Medulla oblongata (tissue), 1 donor: ENCODE data around the gene SLC39A7.

Source experiments
- DNase-seq: peaks from one replicate; pipeline ENCODE4 v3.0.0-alpha.2; 2015; ENCODE audit errors: extremely low spot score

The SLC39A7 gene

DNA sequence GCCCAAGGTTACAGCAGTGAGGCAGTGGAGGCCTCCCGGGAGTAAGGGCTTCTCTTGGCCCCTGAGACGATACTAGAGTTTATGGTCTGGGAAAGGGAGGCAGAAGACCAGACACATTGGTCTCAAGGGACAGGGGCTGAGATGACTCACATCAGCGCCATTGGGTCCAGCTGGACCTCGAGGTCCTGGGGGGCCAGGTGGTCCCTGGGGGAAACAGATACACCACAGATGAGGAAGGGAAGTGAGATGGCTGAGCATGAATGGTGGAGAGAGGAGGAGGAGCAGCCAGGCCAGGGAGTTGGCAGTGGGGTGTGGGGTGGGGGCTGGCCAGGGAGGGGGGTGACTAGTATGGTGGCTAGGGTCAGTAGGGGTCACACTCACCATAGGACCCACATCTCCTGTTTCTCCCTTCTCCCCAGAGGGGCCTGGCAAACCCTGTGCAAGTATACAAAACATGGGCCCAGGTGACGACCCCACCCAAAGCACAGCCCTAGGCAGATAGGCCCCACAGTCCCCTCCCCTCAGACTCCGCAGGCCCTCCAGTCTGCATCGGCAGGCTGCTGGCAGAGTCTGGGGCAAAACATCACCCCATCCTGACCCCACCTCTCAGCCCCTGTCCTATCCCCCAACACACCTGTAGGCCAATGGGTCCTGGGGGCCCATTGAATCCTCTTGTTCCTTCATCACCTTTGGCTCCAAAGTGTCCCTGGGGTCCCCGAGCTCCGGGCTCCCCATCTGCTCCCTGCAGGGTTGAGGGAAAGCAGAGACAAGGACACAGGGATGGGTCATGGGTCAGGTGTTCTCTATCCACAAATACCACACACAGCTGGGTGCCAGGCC is 30.3 kb upstream of the SLC39A7 start:
- no peak for DNase-seq

DNA sequence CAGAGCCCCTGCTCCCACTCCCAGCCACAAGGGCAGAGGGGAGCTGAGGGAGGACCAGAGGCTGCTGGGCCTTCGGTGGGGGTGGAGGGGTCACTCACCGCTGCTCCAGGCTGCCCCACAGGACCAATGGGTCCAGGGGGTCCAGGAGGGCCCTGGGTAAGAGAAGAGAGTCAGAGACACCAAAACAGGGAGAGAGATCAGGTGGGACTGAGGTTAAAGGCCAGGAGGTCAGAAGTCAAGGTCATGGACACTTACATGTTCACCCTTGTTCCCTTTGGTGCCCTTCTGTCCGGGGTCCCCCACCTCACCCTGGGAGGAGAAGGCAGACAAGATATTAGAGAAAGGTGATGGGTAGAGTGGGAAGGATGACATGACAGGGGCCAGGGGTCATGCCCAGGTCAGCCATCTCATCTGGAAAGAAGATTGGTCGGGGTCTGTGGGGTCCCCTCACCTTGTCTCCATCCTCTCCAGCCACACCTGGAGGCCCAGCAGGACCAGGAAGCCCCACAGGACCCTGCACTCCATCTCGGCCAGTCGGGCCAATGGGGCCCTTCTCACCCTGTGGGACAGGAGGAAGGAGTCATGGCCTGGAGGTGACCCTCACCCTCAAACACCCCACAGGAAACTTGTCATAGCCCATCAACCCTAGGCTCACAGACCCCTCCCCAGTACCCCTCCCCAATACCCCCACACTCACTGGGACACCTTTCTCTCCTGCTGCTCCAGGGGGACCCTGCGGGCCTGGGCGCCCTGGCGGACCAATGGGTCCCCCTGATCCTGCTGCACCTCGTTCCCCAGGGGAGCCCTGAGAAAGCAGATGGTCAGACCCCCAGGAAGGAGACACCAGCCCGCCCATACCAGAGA is 29.4 kb upstream of the SLC39A7 start:
- DNase-seq: no peak

DNA sequence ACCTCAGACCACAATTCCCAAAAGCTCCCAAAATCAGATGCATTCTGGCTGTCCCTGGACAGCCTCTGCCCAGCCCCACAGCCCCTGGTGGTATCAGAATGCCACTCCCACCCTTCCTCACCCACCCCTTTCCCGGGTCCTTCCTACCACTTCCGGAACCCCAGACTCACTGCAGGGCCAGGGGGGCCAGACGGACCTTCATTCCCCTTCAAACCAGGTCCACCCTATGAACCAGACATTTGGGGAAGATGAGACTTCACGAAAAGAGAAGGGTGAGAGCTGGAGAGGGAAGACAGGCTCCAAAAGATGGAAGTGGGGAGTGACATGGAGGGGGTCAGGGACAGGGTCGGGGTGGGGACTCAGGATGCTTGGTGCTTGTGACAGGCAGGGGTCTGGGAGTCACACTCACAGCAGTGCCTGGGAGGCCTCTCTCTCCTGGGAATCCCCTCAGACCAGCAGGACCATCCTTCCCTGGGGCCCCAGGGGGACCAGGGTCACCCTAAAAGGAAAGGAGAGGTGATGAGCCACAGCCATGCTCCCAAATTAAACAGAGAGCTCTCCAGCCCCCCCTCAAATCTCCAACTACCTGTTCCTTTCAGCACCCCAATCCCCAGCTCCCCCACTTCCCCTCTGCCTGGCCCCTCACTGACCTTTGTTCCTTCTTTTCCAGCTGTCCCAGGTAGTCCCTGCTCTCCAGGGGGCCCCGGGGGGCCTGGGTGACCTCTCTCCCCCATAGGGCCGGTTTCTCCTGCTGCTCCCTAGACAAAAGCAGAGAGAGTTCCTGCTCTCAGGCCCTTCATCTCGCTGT is 28.6 kb upstream of the SLC39A7 start:
- no peak for DNase-seq

DNA sequence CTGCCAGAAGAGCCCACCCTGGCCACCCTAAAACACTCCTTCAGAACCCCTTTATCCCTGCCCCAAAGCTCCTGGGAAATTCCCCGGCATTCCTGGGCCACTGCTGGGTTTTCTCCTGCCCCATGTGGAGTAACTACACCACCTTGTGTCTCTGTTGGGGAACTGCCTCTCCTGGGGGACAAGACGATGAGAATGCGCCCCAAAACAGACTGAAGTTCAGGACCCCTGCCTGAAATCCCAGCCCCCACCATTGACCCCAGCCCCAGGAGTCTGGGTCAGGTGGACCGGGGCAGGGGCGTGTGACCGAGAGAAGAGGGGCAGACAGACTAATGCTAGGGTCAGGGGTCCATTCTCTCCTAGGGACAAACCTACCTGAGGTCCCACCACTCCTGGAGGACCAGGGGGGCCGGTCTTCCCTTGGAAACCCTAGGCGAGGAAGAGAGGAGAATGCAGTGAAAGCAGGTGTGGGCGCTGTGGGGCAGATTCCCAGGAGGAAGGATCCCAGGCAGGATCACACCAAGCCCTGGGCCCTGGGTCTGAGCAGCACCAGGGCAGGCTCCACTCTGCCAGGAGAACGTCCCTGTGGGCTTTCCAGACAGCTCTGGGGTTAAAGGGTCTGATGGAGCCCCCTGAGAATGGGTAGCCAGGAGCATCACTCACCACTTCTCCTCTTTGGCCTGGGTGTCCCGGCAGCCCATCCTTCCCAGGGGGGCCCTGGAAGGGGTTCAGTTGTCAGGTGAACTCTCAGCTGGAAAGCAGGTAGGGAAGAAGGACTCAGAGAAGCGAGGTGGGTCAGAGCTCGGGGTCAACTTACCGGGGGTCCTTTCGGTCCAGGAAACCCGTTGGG is 27.8 kb upstream of the SLC39A7 start:
- DNase-seq: no peak

DNA sequence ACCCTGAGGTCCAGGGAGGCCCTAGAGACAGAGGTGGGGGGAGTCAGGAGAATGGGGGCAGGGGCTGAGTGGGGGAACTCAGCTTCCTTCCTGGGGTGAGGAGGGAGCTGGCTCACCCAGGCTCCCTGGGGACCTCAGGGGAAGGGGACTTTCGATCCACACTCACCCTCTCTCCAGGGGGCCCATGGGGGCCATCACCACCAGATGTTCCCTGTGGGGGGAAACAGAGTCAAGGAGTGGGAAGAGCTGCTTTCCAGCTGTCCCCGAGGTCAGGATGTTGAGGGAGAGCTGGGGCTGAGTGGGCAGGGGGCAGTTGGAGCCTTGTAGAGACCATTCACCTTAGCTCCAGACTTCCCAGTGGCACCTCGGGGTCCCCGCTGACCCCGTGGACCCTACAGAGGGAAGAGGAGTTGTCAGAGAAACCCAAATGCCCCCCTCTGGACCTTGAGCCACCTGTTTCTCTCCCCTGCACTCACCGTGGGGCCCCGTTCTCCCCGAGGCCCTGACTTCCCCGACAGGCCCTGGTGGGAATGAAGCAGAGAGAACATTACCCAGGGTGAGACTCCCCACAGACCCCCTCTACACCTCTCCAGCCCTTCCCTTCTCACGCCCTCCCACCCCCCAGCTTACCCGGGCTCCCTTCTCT is 27.0 kb upstream of the SLC39A7 start:
- no peak for DNase-seq

DNA sequence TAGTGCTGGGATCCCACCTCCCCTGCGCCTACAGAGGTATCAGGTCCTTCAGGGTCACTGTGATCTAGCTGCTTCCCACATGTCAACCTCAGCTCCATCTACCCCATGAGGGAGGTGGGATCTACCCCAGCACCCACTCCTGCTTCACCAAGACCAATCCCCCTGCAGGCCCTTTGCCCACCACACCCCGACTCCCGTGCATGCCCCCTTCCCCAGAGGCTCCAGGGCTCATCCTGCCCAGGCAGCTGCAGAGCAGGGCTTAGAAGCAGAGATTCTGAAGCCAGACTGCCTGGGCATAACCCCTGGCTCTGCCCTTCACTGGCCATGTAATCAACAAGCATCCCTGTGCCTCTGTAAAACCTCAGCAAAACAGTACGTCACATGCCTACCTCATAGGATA is 25.9 kb upstream of the SLC39A7 start:
- DNase-seq: no peak

DNA sequence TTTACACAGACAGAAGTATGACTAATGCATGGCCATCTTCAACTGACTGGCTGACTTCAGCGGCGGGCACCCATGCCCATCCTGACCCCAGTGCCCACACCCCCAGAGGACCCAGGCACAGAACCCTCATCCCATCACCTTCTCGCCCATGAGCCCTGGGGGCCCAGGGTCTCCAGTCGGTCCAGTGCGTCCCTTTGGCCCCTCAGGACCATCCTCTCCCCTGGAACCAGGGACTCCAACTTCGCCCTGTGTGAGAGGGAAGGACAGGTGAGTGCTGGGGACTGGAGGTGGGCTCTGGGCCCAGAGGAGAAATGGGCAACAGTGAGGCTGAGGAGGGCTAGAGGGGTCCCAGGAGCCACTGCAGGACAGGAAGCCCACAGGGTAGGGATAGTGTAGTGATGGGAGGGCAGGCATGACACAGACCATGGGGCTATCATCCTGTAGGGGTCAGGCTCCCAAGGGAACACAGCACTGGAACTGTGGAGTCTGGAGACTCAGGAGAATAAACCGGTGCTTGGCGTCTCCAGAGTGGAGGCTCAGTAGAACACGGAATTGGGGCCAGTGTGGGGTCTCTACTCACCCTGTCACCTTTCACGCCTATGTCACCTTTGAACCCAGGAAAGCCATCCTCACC is 25.1 kb upstream of the SLC39A7 start:
- DNase-seq: no peak

DNA sequence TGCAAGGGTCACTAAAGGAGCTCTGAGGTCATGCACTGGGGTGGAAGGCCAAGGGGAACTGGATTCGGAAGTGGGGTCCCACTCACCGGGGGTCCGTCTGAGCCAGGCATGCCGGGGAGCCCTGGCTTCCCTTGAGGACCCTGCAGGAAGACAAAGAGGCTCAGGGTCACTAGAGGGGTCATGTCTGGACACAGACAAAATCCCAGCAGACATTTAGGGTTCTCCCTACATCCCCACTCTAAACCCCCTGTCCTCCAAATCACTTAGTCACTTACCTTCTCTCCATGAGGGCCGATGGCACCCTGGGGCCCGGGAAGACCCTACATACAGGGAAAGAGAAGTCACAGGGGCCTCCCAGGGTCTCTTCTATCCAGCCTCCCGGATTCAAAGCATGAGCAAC is 23.8 kb upstream of the SLC39A7 start:
- DNase-seq: no peak

DNA sequence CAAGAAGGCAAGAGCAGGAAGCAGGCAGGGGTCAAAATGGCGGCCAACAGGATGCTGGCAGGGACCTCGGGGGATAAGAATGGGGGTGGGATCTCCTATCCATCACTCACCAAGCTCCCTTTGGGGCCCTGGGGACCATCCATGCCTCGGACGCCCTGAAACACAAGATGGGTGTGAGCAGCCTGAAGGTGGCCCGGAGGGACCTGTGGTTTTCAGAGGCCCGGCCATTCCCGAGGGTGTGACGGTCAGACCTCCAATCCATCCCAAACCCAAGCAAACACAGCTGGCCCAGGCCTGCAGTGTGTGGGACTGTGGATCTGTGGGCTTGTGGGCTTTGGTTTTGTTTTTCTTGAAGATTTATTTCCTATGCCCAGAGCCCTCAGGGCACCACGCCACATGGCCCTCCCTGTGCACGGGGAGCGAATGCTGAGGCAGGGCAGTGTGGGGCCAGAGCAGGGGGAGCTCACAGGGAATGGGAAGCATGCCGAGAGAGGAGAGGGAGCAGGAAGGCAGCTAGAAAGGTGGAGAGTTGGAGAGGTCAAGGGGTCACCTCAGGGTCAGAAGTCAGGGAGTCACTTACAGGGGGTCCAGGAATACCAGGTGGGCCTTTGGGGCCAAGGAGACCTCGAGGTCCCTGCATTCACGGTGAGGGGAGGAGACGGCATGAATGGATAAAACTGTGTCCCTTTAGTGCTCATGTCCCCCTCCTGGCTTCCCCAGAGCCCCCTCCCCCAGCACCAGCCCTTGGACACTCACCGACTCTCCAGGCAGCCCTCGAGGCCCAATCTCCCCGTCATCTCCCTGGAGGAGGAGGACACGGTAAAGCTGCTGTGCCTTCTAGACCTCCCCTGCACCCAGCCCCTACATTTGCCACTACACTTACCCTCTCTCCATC is 22.9 kb upstream of the SLC39A7 start:
- no peak for DNase-seq

DNA sequence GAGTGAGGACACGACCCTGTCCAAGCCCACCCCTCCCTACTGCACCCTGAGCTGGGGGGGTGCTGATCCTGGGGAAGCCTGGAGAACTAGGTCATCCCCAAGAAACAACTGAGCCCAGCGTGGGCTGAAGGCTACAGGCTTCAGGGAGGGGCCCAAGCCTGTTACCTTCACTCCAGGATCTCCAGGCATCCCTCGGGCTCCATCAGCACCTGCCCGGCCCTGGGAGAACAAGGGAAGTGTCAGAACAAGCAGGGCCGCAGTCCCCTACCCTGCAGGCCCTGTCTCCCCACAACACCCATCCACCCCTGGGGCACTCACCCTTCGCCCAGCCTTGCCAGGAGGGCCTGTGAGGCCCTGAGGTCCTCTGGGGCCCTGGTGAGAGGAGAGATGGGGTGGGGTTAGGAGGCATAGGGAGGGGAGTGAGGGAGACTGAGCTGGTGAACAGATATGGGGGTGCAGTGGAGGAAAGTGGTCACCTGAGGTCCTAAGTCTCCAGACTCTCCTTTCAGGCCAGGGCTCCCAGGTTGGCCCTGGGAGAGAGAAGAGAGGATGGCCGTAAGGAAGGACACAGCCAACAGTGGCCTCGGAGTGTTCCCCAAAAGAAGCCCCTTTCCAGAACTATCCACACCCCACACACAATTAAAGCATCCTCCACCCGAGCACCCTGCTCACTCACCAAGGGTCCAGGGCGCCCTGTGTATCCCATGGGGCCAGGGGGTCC is 21.8 kb upstream of the SLC39A7 start:
- no peak for DNase-seq

DNA sequence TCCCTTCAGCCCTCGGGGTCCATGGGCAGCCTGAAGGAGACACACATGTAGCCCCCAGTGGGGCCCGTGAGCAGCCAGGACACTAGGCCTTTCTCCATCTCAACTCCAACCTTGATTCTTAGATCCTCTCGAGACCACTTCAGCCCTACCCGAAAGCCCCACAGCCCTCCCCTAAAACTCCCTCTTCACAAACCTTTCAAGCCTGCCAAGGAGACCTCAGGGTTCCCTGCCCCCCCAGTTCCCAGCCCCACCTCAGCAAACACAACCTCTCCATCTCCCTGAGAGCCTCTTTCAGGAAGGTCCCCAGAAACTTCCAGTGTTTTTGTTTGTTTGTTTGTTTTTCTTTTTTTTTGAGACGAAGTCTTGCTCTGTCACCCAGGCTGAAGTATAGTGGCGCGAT is 19.5 kb upstream of the SLC39A7 start:
- DNase-seq: no peak

DNA sequence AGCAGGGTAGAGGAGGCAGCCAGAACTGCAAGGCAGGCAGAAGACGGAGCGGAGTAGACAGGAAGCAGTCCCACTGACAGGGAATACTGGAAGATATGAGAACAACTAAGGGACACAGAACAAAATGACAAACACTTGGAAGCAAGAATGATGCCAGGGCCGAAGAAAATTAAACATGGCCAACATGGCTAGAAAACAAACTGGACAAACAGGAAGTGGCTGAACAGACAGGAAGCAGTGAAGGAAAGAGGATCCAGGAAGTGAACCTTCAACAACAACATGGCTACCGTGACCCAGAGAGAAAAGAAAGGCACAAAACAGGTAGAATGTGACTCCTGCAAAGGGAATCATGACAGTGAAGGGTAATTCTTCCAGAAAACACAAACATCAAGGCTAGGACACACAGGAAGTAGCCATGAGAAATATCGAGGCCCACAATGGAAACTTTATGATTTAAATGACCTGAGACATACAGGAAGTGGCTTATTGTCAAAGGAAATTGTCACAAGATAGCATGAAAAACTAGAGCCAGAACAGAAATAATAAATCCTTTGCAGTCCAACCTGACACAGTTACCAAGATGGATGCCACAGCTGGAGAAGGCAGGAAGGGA is 17.5 kb upstream of the SLC39A7 start:
- no peak for DNase-seq

DNA sequence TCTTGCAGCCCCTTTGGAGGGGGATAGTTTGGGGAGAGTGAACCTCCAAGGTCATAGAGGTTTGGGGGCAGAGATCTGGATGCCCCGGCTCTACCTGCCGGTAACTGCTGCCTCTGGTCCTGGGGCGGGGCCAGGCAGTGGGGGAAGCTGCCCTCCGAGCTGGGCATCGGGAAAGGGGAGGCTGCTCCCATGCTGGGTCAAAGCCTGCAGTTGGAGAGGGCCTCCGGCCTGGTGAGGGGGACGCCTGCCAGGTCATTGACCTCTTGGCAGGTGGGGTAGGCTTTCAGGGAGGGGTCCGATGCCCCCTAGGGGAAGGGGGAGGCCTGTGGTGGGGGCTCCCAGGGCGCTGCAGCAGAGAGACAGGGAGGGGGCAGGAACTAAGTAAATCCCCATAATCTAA is 15.5 kb upstream of the SLC39A7 start:
- no peak for DNase-seq

DNA sequence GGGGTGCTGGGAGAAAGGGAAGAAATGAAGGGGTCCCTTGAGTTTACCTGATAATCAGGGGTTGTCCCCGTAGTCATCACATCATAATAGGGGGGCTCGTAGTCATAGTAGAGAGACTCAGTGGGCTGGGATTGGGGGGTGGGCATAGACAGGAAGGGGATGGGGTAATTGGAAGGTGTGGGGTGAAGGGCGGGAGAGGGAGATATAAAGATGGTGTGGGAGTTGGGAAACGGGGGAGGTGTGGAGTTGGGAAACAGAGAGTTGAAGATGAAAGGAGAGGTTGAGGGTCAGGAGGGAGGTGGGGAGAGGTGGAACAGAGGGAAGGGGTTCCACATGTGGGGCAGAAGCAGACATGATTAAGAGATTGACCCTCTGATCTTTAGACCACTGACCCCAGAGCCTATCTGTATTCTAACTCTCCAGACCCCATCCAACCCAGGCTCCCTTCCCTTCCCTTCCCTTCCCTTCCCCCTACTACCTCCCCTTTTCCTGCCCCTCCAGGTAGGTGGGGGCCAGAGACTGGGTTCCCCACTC is 14.9 kb upstream of the SLC39A7 start:
- no peak for DNase-seq

DNA sequence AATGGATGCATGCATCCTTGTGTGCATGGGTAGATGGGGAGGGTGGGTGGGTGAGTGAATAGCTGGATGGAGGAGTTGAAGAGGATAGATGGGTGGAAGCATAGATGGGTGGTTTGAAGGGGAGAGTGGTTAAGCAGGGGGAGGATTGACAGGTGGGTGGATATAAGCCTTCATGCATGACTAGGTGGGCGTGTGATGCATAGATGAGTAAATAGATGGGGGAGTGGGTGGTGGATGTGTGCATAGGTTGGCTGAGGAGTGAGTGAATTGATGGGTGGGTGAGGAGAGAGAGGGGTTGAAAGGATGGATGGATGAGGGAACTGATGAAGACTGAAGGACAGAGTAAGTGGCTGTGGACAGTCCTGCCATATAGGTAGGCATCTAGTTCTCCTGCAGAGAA is 12.9 kb upstream of the SLC39A7 start:
- no peak for DNase-seq

DNA sequence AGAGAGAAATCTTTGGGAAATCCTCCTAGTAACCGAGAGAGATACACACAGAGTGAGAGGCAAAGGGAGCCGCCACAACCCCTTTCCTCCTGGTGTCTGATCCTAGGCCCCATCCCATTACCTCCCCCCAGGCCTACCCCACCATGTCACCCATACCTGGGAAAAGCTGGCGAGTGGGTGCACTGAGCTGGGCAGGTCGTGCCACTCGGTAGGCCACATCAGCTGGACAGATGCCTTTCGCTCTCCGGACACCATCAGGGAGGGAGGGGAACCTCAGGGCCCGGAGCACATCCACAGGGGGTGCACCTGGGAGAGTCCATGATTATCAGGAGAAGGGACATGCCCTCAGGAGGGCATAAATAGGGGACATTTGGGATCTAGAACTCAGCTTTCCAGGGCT is 11.5 kb upstream of the SLC39A7 start:
- no peak for DNase-seq

DNA sequence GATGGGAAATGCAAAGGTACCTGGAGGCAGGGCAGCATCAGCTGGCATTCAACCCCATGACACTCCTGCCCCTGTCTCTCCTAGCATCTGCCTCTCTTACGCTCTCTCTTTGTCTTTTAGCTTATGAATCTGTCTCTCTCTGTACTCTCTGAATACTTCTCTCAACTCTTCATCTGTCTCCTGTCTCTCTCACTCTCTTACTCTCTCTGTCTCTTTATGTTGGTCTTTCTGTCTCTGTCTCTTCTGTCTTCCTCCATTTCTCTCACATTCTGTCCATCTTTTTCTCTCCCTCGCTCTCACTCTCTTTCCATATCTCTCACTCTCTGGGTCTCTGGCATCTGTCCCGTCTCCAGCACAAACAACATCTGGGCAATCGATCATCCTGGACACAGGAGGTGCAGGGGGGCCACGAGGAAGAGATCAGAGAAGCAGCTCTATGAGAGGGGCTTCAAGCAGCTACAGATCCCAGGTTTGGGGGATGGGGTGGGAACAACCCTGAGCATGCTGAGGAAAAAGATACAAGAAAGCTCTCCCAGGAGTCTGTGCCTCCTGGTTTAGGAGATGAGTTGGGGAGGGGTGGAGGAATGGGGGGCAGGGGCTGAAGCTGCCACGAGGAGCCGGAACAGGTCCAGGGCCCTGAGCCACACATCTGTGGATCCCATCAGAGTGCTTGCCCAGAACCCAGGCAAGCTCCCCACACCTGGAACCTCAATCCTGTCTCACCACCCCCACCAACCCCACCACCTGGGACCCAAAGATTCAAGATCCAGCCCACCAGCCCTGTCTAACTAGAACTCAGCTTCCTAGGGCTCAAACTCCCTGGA is 10.8 kb upstream of the SLC39A7 start:
- no peak for DNase-seq
